Ramos (cell line): ENCODE data around the gene CSNK1E.
"Not testable (repeated sequence)": the region's sequence is repeated elsewhere in the genome, so short reads cannot be mapped to it uniquely, and the experiment has no call there.

Experiments used
- in situ Hi-C: fragments of 300-500 bp; cut with MboI; formaldehyde crosslinking; loops from one replicate; pipeline ENCODE4 v1.14.3; 2022; ENCODE audit warnings: low sequenced_read_pairs; ENCODE audit not compliant: unreplicated experiment

Gene CSNK1E

DNA sequence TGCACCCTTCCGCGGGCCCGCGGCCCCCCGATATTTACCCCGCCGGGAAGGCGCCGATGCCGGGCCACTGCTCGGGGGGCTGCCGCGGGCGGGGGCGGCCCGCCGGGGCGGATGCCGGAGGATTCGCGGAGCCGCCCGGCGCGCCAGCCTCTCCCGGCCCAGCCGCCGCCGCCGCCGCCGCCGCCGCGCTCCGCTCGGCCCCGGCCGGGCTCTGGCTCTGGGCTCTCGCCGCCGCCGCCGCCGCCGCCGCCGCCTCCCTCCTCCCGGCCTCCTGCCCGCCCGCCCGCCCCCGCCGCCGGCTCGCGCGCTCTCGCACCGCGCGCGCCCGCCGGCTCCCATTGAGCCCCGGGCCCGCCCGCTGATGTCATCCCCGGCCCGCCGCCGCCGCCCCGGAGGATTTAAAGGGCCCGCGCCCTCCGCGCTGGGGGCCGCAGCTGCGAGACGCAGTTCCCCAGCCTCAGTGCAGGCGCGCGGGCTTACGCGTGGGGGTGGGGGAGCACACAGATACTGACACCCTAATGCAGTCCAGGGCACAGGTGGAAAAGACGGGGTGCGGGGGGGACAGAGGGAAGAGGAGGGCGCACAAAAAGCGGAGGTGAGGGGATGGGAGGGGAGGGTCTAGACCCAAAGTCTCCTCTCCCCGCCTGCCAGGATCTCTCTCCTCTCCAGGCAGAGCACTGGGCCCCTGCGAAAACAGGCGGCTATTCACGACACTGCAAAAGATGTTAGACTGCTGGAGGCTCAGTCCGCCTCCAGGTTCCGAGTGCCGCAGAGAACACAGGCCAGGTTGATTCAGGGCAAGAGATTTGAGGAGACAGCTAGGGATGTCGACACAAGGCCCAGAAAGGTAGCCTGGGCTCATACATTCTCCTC, at the start of gene CSNK1E:
CSNK1E (minus strand) TSS at position 312 of the 873 bp plus-strand sequence. CDS start 3,276 bp downstream, outside the sequence.
- in situ Hi-C loops = no loop called here

DNA sequence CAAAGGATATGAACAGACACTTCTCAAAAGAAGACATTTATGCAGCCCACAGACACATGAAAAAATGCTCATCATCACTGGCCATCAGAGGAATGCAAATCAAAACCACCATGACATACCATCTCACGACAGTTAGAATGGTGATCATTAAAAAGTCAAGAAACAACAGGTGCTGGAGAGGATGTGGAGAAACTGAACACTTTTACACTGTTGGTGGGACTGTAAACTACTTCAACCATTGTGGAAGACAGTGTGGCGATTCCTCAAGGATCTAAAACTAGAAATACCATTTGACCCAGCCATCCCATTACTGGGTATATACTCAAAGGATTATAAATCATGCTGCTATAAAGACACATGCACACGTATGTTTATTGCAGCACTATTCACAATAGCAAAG, 48.6 kb upstream of the CSNK1E start:
- in situ Hi-C loops = not testable (repeated sequence)

- in situ Hi-C loops = not testable (repeated sequence)
Observed at GRCh38 chr22:38365174-38365573, 47.9 kb upstream of the CSNK1E start.

DNA sequence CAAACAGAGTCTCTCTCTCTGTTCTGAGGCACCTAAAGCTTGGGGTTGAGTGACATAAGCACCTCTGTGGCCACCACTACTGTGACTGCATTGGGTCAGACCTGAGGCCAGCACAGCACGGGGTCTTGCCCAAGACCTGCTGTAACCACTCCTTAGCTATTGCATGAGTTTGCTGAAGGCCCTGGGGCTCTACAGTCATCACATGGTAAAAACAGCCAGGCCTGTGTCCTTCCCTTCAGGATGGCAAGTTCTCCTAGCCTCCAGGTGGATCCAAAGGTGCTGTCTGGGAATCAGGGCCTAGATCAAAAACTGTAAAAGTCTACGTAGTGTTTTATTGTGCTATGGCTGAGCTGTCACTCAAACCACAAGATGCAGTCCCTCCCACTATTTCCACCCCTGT, 43.3 kb upstream of the CSNK1E start:
- in situ Hi-C loops = not testable (repeated sequence)

DNA sequence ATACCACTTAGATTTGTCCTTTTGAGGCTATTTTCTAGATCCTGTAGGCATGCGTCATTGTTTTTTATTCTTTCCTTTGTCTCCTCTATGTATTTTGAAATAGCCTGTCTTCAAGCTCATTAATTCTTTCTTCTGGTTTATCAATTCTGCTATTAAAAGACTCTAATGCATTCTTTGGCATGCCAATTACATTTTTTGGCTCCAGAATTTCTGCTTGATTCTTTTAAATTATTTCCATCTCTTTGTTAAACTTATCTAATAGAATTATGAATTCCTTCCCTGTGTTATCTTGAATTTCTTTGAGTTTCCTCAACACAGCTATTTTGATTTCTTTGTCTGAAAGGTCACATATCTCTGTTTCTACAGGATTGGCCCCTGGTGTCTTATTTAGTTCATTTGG, 42.6 kb upstream of the CSNK1E start:
- in situ Hi-C loops = loop anchor here (10.0 kb wide), 1 partner anchor 245 kb away; the partner anchor contains the start of gene BAIAP2L2

DNA sequence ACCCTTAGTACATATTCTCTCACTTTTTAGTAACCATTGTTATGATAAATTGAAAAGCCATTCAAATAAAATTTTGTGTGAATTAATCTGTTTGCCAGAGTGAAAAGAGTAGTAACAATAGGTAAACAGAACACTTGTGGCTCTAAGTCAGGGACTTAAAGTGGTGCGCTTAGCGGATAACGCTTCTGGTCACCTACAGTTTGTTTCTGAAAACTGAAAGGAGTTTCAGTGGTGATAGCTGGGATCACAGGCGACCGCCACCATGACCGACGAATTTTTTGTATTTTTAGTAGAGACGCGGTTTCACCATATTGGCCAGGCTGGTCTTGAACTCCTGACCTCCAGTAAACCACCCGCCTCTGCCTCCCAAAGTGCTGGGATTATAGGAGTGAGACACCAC, 40.7 kb upstream of the CSNK1E start:
- in situ Hi-C loops = loop anchor here (10.0 kb wide), 1 partner anchor 243 kb away; the partner anchor contains the start of gene BAIAP2L2

GRCh38 chr22:38355275-38355674, 38.0 kb upstream of the CSNK1E start:
- in situ Hi-C loops = loop anchor here (10.0 kb wide), 1 partner anchor 240 kb away; the partner anchor contains the start of gene BAIAP2L2

GRCh38 chr22:38353701-38354100, 36.5 kb upstream of the CSNK1E start:
- in situ Hi-C loops = loop anchor here (10.0 kb wide), 1 partner anchor 239 kb away; the partner anchor contains the start of gene BAIAP2L2

DNA sequence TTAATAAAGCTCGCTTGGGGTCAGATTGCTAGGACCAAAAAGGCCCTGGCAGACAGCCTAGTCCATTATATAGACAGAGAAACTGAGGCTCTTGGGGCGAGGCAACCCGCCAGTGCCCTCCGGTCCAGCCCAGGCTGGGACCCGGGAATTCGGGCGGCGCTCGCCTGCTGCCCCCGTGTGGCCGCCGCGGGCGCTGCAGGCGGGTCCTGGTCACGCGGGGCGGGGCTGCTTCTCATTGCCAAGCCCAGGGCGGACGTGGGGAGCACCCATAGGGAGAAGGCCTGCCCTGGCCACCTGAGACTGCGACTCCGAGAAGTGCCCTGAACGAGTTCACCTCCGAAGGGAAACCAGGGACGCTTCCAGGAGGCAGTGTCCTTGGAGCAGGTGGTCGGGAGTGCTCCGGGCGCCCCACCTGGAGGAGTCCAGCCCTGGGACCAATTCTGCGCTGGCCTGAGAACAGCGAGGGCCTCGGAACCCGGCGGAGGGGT, 36.0 kb upstream of the CSNK1E start:
- in situ Hi-C loops = loop anchor here (10.0 kb wide), 1 partner anchor 238 kb away; the partner anchor contains the start of gene BAIAP2L2

DNA sequence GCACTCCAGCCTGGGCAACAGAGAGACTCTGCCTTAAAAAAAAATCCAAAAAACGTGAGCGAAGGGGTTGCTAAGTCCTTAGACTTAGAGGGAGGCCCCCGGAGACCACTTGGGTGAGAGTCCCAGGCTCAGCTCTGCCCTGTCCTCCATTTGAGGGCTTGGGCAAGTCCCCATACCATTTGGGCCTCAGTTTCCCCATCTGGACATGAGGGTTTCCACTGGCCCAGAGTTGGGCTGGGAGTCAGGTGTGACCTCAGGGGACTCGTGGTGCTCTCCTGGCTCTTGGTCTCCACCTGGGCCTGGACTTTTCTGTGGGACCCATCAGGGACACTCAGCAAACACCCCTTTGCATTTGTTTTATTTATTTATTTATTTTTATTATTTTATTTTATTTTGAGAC, 35.2 kb upstream of the CSNK1E start:
- in situ Hi-C loops = loop anchor here (10.0 kb wide), 1 partner anchor 238 kb away; the partner anchor contains the start of gene BAIAP2L2

- in situ Hi-C loops = loop anchor here (10.0 kb wide), 1 partner anchor 236 kb away; the partner anchor contains the start of gene BAIAP2L2
Observed at GRCh38 chr22:38350444-38351359, 33.5 kb upstream of the CSNK1E start.

GRCh38 chr22:38348751-38349496, 31.7 kb upstream of the CSNK1E start:
- in situ Hi-C loops = no loop called here

DNA sequence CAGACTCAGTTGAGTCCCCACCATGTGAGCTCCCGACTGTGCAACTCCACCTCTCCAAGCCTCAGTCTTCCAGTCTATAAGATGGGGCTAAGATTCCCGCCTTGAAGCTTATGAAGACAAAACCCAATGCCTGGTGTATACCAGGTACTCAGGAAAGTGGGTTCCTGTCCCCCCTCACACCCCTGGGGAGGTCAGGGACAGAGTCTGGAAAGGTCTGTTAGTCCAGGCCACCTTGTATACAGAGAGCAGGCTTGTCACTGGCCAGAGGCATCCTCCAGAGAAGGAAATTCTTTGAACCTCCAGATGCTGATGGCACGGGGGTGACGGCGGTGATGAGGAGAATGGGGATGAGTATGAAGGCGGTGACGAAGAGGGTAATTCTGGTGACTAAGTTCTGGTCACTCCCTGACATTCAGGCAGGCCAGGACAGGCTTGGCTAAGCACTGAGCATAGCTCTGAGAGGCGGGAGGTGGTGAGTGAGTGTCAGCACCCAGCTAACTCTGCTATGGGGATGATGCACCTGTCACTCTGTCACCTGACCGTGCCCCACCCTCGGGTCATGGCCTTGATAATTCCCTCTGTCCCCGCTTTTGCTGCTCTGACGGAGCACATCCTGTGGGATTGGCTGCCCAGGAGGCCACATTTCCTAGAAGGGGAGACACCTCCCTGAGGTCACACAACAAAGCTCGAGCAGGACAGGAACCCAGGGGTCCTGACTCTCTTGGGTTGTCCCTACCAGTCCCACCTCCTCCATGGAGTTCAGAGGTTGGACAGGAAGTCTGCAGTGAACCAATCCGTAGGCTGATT, 30.9 kb upstream of the CSNK1E start:
- in situ Hi-C loops = no loop called here

DNA sequence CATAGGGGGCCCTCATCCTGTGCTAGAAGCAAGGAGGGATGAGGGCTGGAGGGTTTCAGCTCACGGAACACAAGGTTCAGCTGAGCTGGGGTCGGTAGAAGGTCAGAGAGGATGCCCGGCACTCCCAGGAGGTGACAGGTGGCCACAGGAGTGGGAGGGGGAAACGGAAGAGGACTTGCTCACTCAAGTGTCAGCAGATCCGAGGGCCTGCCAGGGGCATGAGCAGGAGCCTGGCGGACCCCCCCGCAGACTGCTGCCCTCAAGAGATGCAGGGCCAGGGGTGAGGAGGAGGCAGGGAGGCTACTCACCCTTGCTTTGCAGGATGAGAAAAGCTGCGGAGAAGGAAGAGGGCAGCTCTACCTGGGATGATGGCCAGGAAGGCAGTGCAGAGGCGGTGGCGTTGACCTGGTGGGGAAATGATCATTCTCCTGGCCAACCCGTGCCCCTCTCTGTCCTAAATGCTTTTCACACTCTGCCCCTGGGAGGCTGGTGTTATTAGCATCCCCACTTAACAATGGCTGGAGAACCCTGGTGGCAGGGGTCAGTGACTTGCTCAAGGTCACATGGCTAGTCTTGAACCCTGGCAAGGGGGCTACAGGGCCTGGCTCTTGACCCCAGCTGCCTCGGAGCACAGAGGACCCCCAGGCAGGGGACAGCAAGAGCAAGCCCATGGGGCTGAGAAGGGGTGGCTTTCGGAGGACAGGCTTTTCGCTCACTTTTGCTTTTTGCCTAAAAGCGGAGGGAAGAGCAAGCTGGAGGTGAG, 30.1 kb upstream of the CSNK1E start:
- in situ Hi-C loops = no loop called here

- in situ Hi-C loops = no loop called here
Observed at GRCh38 chr22:38346506-38346905, 29.3 kb upstream of the CSNK1E start.

- in situ Hi-C loops = no loop called here
Observed at GRCh38 chr22:38345782-38346181, 28.5 kb upstream of the CSNK1E start.

DNA sequence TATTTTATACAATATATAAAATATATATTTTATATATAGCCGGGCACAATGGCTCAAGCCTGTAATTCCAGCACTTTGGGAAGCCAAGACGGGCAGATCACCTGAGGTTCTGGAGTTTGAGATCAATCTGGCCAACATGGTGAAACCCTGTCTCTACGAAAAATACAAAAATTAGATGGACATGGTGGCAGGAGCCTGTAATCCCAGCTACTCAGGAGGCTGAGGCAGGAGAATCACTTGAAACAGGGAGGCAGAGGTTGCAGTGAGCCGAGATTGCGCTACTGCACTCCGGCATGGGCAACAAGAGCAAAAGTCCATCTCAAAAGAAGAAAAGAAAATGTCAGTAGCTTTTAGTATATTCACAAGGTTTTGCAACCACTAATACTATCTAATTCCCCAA, 22.7 kb upstream of the CSNK1E start:
- in situ Hi-C loops = not testable (repeated sequence)

GRCh38 chr22:38338772-38339379, 21.6 kb upstream of the CSNK1E start:
- in situ Hi-C loops = no loop called here
